Fibroblast of the aortic adventitia (primary cell): Measurements from ENCODE around the gene CPLANE2. TPM values are rescaled to one million over a fixed set of nuclear protein-coding genes. Genes with fewer than 3 reads are reported as not detected.

ENCODE experiments used
- DNase-seq: peaks from one replicate; pipeline ENCODE4 v3.0.0-alpha.2; 2010; ENCODE audit warnings: low read depth
- H3K4me3 ChIP-seq: 2 replicates; pipeline ENCODE4 v1.5.1; 2011; ENCODE audit warnings: low read depth, mild to moderate bottlenecking, control low read depth, low read length, moderate library complexity
- total RNA-seq: library from RNA; depleted of rRNA; stranded (reverse); fragments of >200 nt; gene quantifications from 2 replicates; pipeline ENCODE4 v1.2.3, GENCODE V29; 2012; ENCODE audit warnings: low replicate concordance
- TF ChIP-seq, protein P1 (sequence below): IDR thresholded peaks from 2 replicates; pipeline ENCODE4 v1.5.1; 2011; ENCODE audit warnings: mild to moderate bottlenecking, low read length, control low read depth, inconsistent platforms; ENCODE audit not compliant: insufficient read depth

CPLANE2 gene, protein sequence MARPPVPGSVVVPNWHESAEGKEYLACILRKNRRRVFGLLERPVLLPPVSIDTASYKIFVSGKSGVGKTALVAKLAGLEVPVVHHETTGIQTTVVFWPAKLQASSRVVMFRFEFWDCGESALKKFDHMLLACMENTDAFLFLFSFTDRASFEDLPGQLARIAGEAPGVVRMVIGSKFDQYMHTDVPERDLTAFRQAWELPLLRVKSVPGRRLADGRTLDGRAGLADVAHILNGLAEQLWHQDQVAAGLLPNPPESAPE
- 6.7 and 7.5 TPM in 2 replicates for total RNA-seq

DNA sequence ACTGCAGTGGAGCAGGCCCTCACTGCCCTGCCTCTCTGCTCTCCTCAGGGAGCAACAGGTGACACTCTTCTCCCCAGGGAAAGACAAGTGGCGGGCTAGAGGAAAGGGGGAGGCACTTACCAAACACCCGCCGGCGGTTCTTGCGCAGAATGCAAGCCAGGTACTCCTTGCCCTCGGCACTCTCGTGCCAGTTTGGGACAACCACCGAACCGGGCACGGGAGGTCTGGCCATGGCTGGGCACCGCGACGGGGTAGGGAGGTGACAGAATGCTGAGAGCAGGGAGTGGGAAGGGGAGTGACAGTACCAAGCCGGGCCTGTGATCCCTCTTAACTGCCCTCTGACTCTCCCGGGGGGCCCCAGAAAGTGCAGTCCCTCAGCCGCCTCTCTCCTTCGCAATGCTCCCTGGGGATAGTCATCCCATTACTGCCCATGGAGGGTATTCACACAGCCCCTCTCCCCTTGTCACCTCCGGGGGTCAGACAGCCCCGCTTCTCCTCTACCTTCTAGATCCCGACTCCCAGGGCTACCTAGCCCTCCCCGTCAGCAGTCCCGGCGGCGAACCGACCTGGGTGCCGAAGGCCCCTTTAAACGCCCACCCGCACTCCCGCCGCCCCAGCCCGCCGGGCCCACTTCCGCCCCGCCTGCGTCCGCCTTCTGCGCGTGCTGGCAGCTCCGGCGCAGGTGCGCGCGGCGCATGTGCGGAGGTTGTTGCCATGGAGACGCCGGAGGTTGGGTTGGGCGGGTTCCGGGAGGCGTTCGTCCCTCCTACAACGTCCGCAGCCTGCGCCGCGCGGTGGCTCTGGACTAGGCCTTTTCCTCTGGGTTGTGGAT is at the start of gene CPLANE2:
TSS of gene CPLANE2 (minus strand) at position 673 of the 832 bp plus-strand sequence. CDS start at position 232, 441 bp downstream.
- peak; percentile 89 for DNase-seq
- peak within 1 kb of the TSS; percentile 75 for H3K4me3 ChIP-seq
- TF ChIP-seq, protein P1, sequence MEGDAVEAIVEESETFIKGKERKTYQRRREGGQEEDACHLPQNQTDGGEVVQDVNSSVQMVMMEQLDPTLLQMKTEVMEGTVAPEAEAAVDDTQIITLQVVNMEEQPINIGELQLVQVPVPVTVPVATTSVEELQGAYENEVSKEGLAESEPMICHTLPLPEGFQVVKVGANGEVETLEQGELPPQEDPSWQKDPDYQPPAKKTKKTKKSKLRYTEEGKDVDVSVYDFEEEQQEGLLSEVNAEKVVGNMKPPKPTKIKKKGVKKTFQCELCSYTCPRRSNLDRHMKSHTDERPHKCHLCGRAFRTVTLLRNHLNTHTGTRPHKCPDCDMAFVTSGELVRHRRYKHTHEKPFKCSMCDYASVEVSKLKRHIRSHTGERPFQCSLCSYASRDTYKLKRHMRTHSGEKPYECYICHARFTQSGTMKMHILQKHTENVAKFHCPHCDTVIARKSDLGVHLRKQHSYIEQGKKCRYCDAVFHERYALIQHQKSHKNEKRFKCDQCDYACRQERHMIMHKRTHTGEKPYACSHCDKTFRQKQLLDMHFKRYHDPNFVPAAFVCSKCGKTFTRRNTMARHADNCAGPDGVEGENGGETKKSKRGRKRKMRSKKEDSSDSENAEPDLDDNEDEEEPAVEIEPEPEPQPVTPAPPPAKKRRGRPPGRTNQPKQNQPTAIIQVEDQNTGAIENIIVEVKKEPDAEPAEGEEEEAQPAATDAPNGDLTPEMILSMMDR: no peak

DNA sequence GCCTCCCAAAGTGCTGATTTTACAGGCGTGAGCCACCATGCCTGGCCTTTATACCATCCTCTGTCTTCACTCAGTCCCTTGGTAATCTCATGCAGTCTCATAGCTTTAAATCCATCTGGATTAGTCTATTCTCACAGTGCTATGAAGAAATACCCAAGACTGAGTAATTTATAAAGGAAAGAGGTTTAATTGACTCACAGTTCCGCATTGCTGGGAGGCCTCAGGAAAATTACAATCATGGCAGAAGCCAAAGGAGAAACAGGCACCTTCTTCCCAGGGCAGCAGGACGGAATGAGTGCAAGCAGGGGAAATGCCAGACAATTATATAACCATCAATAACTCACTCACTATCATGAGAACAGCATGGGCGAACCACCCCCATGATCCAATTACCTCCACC is 49.1 kb upstream of the CPLANE2 start:
- TF ChIP-seq, protein P1: no peak
- no peak for DNase-seq

DNA sequence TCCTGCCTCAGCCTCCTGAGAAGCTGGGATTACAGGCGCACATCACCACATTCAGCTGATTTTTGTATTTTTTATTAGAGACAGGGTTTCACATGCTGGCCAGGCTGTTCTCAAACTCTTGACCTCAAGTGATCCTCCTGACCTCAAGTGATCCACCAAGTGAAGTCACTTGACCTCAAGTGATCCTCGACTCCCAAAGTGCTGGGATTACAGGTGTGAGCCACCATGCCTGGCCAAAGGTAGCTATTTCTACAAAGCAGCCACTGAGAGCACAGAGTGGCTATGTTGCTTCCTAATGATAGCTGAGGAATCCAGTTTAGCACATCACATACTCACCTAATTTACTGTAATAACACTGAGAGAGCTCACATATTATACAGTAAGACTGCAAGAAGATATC is 44.8 kb upstream of the CPLANE2 start:
- no peak for DNase-seq
- TF ChIP-seq, protein P1: no peak
- no peak overlapping the region for H3K4me3 ChIP-seq

More for the DNA sequence above, 49.1 kb upstream of the CPLANE2 start:
- H3K4me3 ChIP-seq: no peak overlapping the region

DNA sequence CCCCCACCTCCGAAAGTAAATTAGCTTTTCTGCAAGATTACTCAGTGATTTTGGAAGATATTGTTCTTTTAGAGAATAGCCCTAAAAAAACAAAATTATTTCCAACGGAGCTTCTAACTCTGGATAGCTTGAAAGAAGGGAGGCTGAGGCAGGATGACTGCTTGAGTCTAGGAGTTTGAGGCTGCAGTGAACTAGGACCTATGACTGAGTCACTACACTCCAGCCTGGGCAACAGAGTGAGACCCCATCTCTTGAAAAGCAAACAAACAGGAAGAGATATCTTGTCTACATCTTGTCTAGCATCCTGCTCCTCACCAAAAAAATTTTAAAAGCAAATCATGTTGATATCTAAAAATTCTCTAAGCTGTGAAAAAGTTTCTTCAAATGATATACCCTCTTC is 42.2 kb upstream of the CPLANE2 start:
- TF ChIP-seq, protein P1: no peak
- DNase-seq: no peak
- H3K4me3 ChIP-seq: no peak overlapping the region

DNA sequence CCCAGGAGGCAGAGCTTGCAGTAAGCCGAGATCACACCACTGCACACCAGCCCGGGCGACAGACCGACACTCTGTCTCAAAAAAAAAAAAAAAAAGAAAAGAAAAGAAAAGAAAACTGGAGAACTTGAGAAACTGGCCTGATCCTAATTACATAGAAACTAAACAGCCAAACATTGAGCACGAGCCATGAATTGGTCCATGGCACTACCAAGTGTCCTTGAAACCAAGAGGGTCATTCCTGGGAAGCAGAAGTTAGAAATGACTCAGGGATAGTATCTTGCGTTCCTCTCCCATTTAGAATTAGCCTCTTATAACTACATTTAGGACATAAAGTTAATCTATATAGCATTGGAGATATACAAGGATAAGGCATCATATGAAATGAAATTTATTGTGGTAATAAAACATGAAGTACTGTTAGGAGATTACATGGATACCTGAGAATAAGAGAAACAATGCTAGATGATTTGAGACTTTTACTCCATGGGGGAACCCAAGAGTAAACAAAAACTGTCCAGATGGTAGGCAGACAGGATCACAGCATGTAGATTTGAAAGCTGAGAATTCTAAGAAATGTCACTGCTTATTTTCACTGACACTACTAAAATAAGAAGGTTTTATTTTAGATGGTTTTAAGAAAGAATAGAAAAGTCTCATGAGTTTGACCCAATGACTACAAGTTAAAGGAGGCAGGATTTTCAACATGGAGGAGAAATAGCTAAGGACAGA is 39.5 kb upstream of the CPLANE2 start:
- H3K4me3 ChIP-seq: no peak overlapping the region
- no peak for DNase-seq
- TF ChIP-seq, protein P1: no peak

DNA sequence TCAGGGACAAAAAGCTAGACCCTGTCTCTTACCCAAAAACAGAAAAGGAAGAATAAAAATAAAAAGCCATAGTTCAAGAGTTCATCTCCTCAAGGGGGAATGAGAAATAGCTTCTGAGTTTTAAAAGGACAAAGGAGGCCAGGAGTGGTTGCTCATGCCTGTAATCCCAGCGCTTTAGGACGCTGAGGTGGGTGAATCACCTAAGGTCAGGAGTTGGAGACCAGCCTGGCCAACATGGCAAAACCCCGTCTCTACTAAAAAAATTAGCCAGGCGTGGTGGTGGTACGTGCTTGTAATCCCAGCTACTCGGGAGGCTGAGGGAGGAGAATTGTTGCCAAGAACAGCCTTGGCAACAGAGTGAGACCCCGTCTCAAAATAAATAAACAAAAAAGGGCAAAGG is 38.6 kb upstream of the CPLANE2 start:
- no peak for DNase-seq
- TF ChIP-seq, protein P1: no peak
- no peak overlapping the region for H3K4me3 ChIP-seq
